K562 (cell line): ENCODE measurements around the gene CACNA1C.

Experiments used
- EGR1 ChIP-seq: fragments of 450-650 bp; conservative IDR thresholded peaks from 2 replicates; pipeline ENCODE4 v1.6.1; 2017; ENCODE audit warnings: mild to moderate bottlenecking
- ESRRA ChIP-seq: fragments of 450-650 bp; IDR thresholded peaks from 2 replicates; pipeline ENCODE4 v1.6.1; 2014; ENCODE audit warnings: low read depth, mild to moderate bottlenecking, moderate library complexity, borderline replicate concordance
- KLF6 ChIP-seq: fragments of 250-450 bp; sonication (Bioruptor Pico); IDR thresholded peaks from 2 replicates; pipeline ENCODE4 v1.4.0; 2020; ENCODE audit warnings: mild to moderate bottlenecking, moderate library complexity, borderline replicate concordance
- SIN3A ChIP-seq, 2 experiments: fragments of 150-350 bp in 1 of 2; IDR thresholded peaks; 2 replicates each; pipeline ENCODE4 v1.6.1; 2011 to 2016; ENCODE audit warnings: borderline replicate concordance in 2 of 2, low read depth in 2 of 2, low read length in 2 of 2, mild to moderate bottlenecking in 2 of 2, moderate library complexity in 2 of 2; ENCODE audit not compliant: control insufficient read depth in 1 of 2
- TF ChIP-seq, protein P1 (sequence below), 3 experiments: IDR thresholded peaks in 2 of 3; conservative IDR thresholded peaks in 1 of 3; 2 replicates each; pipeline ENCODE4 v1.5.1; 2011 to 2012; ENCODE audit warnings: low read length in 3 of 3, mild to moderate bottlenecking in 3 of 3, control low read depth in 2 of 3, improper control_type of control experiment in 1 of 3, inconsistent platforms in 1 of 3, low read depth in 1 of 3, mixed read lengths in 1 of 3, moderate library complexity in 1 of 3; ENCODE audit not compliant: insufficient read depth in 2 of 3

DNA sequence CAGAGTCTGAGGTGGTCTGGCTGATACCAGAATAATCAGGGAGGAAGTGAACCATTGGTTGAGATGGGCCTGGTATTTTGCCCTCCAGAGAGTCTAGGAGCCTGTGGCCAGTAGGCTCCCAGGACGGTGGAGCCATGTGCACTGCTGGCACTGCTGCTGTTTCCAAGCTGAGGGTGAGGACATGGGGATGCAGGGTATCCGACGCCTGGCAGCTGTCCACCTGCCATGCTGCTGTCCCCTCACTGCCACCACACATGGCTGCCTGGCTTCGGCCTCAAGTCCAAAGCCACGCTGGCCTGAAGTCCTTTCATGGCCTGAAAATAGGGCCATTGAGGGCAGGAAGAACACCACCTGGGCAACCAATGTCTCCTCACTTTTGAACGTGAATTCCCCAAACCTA, 8.6 kb downstream of the CACNA1C start:
- TF ChIP-seq EGR1 (no peak), SIN3A (IDR thresholded peaks at IDR 0.05; ENCODE audit: borderline replicate concordance in 2 of 2, control insufficient read depth in 1 of 2, low read depth in 2 of 2, low read length in 2 of 2) (no peak), KLF6 (CRISPR knock-in tag) (no peak), ESRRA (no peak)
- TF ChIP-seq, protein P1, sequence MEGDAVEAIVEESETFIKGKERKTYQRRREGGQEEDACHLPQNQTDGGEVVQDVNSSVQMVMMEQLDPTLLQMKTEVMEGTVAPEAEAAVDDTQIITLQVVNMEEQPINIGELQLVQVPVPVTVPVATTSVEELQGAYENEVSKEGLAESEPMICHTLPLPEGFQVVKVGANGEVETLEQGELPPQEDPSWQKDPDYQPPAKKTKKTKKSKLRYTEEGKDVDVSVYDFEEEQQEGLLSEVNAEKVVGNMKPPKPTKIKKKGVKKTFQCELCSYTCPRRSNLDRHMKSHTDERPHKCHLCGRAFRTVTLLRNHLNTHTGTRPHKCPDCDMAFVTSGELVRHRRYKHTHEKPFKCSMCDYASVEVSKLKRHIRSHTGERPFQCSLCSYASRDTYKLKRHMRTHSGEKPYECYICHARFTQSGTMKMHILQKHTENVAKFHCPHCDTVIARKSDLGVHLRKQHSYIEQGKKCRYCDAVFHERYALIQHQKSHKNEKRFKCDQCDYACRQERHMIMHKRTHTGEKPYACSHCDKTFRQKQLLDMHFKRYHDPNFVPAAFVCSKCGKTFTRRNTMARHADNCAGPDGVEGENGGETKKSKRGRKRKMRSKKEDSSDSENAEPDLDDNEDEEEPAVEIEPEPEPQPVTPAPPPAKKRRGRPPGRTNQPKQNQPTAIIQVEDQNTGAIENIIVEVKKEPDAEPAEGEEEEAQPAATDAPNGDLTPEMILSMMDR (IDR thresholded peaks at IDR 0.05 in 2 of 3, conservative IDR thresholded peaks at IDR 0.05 in 1 of 3; ENCODE audit: insufficient read depth in 2 of 3, low read depth in 1 of 3, low read length in 3 of 3), result no peak
